Thoracic aorta (tissue), 2 donors: ENCODE measurements around the gene KIF1B. TPM values are rescaled to one million over a fixed set of nuclear protein-coding genes. Genes with fewer than 3 reads are reported as not detected.

Experiments used
- ATAC-seq: fragments of 150-250 bp; one replicate; pipeline ENCODE4 v1.8.0; 2017; ENCODE audit warnings: low read depth; ENCODE audit not compliant: insufficient number of reproducible peaks, low FRiP score
- DNase-seq: peaks from one replicate; pipeline ENCODE4 v3.0.0-alpha.2; 2020; ENCODE audit warnings: low spot score
- H3K27ac ChIP-seq, 2 donors: fragments of 200-600 bp; sonication (generic); 1 replicate in 1 of 2; 2 replicates in 1 of 2; pipeline ENCODE4 v1.5.1; 2016; ENCODE audit warnings: mild to moderate bottlenecking in 2 of 2, moderate library complexity in 2 of 2
- H3K27me3 ChIP-seq: fragments of 200-600 bp; sonication (generic); replicated peaks from 2 replicates; pipeline ENCODE4 v1.6.0; 2016; ENCODE audit warnings: mild to moderate bottlenecking; ENCODE audit not compliant: insufficient read depth
- H3K36me3 ChIP-seq: fragments of 200-600 bp; sonication (generic); one replicate; pipeline ENCODE4 v1.5.1; 2016
- H3K4me1 ChIP-seq, 2 donors: fragments of 200-600 bp; sonication (generic); 1 replicate in 1 of 2; 2 replicates in 1 of 2; pipeline versions ENCODE4 v1.5.1 to v1.6.0; 2016; ENCODE audit warnings: low read depth in 2 of 2, mild to moderate bottlenecking in 1 of 2; ENCODE audit not compliant: control insufficient read depth in 1 of 2
- H3K4me3 ChIP-seq: fragments of 200-600 bp; sonication (generic); 2 replicates; pipeline ENCODE4 v1.5.1; 2016; ENCODE audit warnings: mild to moderate bottlenecking
- H3K9me3 ChIP-seq: fragments of 200-600 bp; sonication (generic); 2 replicates; pipeline ENCODE4 v1.5.1; 2016
- total RNA-seq, 2 donors: library from RNA; depleted of rRNA; stranded (reverse); fragments of >200 nt; gene quantifications; one replicate each; pipeline versions ENCODE4 v1.1.0 to v1.2.3, GENCODE V29; 2016
- TF ChIP-seq, protein P1 (sequence below): fragments of 200-600 bp; sonication (generic); IDR thresholded peaks from one replicate; pipeline ENCODE4 v1.5.1; 2019; ENCODE audit warnings: antibody characterized with exemption

KIF1B gene
- total RNA-seq, 2 donors from 2014 or later, result 40.1 to 64.3 TPM

DNA sequence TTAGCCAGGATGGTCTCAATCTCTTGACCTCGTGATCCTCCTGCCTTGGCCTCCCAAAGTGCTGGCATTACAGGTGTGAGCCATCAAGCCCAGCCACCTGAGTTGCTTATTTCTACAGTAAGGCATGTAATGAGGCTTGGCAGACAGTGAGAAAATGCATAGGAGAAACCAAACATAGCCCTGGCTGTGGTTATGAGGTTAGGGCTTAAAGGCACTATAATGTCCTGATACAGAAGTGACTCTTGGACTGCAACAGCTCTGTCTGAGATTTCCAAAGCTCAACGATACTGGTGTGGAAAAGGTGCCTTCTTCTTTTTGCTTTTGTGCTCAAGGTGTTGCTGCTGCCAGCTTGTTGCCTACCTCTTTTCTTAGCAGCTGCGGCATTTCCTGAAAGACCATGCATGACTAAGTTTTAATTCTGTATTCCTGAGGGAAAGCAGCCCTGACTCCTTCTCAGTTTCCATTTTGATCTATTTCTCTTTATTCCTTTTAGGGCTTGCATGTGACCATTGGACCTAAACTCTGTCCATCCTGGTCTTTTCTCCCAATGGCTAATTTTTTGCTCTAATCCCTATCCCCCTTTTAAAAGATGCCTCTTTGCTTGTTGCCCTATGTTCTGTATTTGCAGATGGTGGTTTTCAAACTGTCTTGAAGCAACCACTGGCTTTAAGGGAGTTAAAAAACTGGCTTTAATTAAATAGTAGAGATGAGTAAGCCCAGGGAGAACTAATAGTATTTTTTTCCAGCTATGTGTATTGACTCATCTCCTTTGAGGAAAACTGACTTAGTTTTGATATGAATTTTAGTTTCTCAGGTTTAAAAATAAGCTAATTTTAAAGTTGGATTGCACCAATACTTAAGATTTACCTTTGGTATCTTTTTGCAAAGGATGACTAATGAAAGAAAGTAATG lies 70.3 kb downstream of the KIF1B start:
- TF ChIP-seq, protein P1, sequence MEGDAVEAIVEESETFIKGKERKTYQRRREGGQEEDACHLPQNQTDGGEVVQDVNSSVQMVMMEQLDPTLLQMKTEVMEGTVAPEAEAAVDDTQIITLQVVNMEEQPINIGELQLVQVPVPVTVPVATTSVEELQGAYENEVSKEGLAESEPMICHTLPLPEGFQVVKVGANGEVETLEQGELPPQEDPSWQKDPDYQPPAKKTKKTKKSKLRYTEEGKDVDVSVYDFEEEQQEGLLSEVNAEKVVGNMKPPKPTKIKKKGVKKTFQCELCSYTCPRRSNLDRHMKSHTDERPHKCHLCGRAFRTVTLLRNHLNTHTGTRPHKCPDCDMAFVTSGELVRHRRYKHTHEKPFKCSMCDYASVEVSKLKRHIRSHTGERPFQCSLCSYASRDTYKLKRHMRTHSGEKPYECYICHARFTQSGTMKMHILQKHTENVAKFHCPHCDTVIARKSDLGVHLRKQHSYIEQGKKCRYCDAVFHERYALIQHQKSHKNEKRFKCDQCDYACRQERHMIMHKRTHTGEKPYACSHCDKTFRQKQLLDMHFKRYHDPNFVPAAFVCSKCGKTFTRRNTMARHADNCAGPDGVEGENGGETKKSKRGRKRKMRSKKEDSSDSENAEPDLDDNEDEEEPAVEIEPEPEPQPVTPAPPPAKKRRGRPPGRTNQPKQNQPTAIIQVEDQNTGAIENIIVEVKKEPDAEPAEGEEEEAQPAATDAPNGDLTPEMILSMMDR, result no peak
- Histone ChIP-seq H3K9me3 (no peaks in the 10 kb centered on the region), H3K4me1 (peaks cover 6 to 17% of the 10 kb centered on the region in 2 donors), H3K27me3 (no peaks in the 10 kb centered on the region), H3K4me3 (no peak overlapping the region), H3K36me3 (peaks cover 41% of the 10 kb centered on the region), H3K27ac (peak overlapping the region in 1 of 2 donors; percentile 48)
- ATAC-seq (no peak), DNase-seq (no peak)

DNA sequence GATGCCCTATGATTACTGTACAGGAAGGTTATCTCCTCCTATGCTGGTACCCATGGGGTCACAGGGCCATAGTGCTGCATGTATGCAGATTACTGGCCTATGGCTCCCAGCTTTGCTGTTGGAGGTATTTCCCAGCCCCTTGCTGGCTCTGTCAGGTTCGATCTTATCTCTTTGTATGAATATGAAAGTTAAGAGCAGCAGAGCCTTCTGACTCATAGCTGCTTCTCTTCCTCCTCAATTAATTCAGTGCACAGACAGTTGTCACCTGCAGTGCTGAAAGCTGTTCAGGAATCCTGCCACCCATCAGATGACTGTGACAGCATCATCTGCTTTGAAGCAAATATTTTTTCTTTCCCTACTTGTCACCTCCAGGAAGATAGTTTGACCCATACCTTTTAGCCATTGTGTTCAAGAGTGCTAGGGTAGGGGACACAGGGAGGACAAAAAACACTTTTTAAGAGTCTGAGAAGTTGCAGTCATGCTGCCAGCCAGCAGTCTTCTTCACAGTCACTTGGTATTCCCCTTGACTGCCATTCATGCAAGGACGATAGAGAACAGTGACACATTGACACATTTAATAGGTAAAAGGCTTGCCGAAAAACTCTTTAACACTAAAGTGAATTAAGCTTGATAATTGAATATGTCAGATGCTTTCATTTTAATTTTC lies 73.1 kb downstream of the KIF1B start:
- no peak overlapping the region for H3K4me3 ChIP-seq
- peaks cover 28% of the 10 kb centered on the region for H3K36me3 ChIP-seq
- ATAC-seq (no peak), DNase-seq (no peak)
- H3K4me1 ChIP-seq, result peaks cover 26 to 45% of the 10 kb centered on the region in 2 donors
- H3K9me3 ChIP-seq, result no peaks in the 10 kb centered on the region
- H3K27me3 ChIP-seq, result no peaks in the 10 kb centered on the region
- TF ChIP-seq, protein P1, result no peak
- H3K27ac ChIP-seq, result no peak overlapping the region

DNA sequence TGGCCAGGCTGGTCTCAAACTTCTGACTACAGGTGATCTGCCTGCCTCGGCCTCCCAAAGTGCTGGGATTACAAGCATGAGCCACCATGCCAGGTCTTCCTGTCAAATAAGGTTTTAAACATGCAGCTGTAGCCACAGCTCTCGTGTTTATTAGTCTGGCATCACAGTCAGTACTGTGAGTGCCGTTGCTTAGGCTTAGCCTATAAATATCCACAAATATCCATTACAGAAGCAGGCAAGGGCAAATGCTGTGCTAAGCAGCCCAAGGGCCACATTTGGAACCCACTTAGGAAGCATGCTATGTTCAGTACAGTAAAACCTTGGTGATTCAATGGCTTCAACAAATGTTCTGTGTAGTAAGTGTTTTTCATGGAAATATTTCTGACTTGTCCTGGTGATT lies 75.9 kb downstream of the KIF1B start:
- TF ChIP-seq, protein P1, result no peak
- Histone ChIP-seq H3K36me3 (peaks cover 25% of the 10 kb centered on the region), H3K27ac (peak overlapping the region; percentile 31 to 84), H3K27me3 (no peaks in the 10 kb centered on the region), H3K4me1 (peaks cover 24 to 48% of the 10 kb centered on the region in 2 donors), H3K4me3 (no peak overlapping the region), H3K9me3 (no peaks in the 10 kb centered on the region)
- DNase-seq (peak; percentile 28), ATAC-seq (peak; percentile 92)

DNA sequence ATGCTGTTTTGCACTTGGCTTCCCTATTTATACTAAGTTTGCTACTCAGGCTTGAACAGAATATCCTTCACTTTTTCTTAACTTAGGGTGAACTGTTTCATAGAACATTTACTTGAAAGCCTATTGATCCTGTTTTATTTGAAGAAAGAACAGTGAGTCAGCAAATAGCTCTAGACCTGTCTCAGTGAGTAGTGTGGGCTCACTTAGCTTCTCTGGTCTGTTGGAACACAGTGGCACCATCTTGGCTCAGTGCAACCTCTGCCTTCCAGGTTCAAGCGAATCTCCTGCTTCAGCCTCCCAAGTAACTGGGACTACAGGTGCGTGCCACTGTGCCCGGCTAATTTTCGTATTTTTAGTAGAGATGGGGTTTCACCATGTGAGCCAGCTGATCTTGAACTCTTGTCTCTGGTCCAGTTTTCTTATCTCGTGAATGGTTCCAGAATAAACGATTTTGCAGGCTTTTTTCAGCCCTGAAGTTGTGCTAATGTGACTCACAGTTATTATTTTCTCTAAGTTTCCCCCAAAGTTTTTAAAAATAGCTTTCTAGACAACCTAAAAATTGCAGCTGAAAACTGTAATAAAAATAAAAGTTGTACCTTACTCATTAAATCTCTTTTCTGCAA lies 76.8 kb downstream of the KIF1B start:
- Histone ChIP-seq H3K4me1 (peaks cover 24 to 46% of the 10 kb centered on the region in 2 donors), H3K9me3 (no peaks in the 10 kb centered on the region), H3K4me3 (no peak overlapping the region), H3K27ac (peak overlapping the region; percentile 73 to 84), H3K36me3 (peaks cover 30% of the 10 kb centered on the region), H3K27me3 (no peaks in the 10 kb centered on the region)
- no peak for DNase-seq
- ATAC-seq, result no peak
- TF ChIP-seq, protein P1, result no peak
